GM23338 (cell line): ENCODE measurements around the gene PHACTR1.
"Not testable (repeated sequence)": the region's sequence is repeated elsewhere in the genome, so short reads cannot be mapped to it uniquely, and the experiment has no call there.

Experiments
- CREB1 ChIP-seq: fragments of 250-450 bp; sonication (Bioruptor Pico); IDR thresholded peaks from 2 replicates; pipeline ENCODE4 v1.5.0; 2020; ENCODE audit warnings: low read depth, mild to moderate bottlenecking, moderate library complexity
- CTCF ChIP-seq, 2 experiments: fragments of 200-600 bp in 1 of 2; sonication (generic) in 1 of 2; conservative IDR thresholded peaks; 2 replicates each; pipeline versions ENCODE4 v1.5.1 to v1.6.1; 2016 to 2017; ENCODE audit warnings: antibody characterized with exemption in 2 of 2, low read depth in 2 of 2, mild to moderate bottlenecking in 2 of 2, moderate library complexity in 1 of 2
- ETS1 ChIP-seq: IDR thresholded peaks from 2 replicates; pipeline ENCODE4 v1.6.1; 2016; ENCODE audit warnings: antibody characterized with exemption
- EZH2 ChIP-seq: fragments of 200-600 bp; sonication (generic); IDR thresholded peaks from one replicate; pipeline ENCODE4 v1.8.0; 2017; ENCODE audit warnings: antibody characterized with exemption, mild to moderate bottlenecking, low read depth; ENCODE audit not compliant: unreplicated experiment
- EZH2phosphoT487 ChIP-seq: fragments of 200-600 bp; sonication (generic); IDR thresholded peaks from one replicate; pipeline ENCODE4 v1.8.1; 2018; ENCODE audit warnings: antibody characterized with exemption; ENCODE audit not compliant: unreplicated experiment
- JUNB ChIP-seq: IDR thresholded peaks from one replicate; pipeline ENCODE4 v1.6.1; 2016; ENCODE audit warnings: antibody characterized with exemption; ENCODE audit not compliant: unreplicated experiment
- POLR2AphosphoS5 ChIP-seq: IDR thresholded peaks from 2 replicates; pipeline ENCODE4 v1.6.1; 2016; ENCODE audit warnings: antibody characterized with exemption, low read depth
- STAT1 ChIP-seq: IDR thresholded peaks from one replicate; pipeline ENCODE4 v1.6.1; 2016; ENCODE audit warnings: antibody characterized with exemption; ENCODE audit not compliant: unreplicated experiment
- ZNF114 ChIP-seq: fragments of 250-450 bp; sonication (Bioruptor Pico); IDR thresholded peaks from 2 replicates; pipeline ENCODE4 v1.5.0; 2020; ENCODE audit warnings: mild to moderate bottlenecking, moderate library complexity
- ZNF331 ChIP-seq: fragments of 250-450 bp; sonication (Bioruptor Pico); IDR thresholded peaks from 2 replicates; pipeline ENCODE4 v1.5.0; 2020; ENCODE audit warnings: low read depth, mild to moderate bottlenecking, moderate library complexity
- TF ChIP-seq, protein P1 (sequence below): IDR thresholded peaks from one replicate; pipeline ENCODE4 v1.6.1; 2018; ENCODE audit warnings: antibody characterized with exemption; ENCODE audit not compliant: unreplicated experiment

DNA sequence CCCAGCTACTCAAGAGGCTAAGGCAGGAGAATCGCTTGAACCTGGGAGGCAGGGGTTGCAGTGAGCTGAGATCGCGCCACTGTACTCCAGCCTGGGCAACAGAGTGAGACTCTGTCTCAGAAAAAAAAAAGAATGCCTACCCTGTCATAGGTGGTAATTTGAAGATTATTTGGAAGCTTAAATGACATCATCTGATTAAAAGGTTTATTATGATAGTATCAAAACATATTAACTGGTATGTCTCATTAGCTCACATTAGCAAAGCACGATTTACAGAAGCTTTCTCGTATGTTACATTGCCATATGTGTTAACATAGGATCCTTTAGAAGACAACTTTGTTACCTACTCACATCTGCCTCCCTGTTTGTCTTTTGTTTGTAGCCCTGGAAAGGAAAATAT lies 443.3 kb downstream of the PHACTR1 start:
- TF ChIP-seq POLR2AphosphoS5; CTCF (conservative IDR thresholded peaks at IDR 0.05; ENCODE audit: low read depth in 2 of 2); EZH2phosphoT487; EZH2; CREB1; ZNF331; STAT1; JUNB; ETS1; ZNF114 (CRISPR knock-in tag): not testable (repeated sequence)
- TF ChIP-seq, protein P1, sequence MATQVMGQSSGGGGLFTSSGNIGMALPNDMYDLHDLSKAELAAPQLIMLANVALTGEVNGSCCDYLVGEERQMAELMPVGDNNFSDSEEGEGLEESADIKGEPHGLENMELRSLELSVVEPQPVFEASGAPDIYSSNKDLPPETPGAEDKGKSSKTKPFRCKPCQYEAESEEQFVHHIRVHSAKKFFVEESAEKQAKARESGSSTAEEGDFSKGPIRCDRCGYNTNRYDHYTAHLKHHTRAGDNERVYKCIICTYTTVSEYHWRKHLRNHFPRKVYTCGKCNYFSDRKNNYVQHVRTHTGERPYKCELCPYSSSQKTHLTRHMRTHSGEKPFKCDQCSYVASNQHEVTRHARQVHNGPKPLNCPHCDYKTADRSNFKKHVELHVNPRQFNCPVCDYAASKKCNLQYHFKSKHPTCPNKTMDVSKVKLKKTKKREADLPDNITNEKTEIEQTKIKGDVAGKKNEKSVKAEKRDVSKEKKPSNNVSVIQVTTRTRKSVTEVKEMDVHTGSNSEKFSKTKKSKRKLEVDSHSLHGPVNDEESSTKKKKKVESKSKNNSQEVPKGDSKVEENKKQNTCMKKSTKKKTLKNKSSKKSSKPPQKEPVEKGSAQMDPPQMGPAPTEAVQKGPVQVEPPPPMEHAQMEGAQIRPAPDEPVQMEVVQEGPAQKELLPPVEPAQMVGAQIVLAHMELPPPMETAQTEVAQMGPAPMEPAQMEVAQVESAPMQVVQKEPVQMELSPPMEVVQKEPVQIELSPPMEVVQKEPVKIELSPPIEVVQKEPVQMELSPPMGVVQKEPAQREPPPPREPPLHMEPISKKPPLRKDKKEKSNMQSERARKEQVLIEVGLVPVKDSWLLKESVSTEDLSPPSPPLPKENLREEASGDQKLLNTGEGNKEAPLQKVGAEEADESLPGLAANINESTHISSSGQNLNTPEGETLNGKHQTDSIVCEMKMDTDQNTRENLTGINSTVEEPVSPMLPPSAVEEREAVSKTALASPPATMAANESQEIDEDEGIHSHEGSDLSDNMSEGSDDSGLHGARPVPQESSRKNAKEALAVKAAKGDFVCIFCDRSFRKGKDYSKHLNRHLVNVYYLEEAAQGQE, result not testable (repeated sequence)
